ENCODE measurements around the gene GABRB2.
"Not testable (repeated sequence)": the region's sequence is repeated elsewhere in the genome, so short reads cannot be mapped to it uniquely, and the experiment has no call there.

Gene GABRB2

GRCh38 chr5:161546470-161547301 is at the start of gene GABRB2:
TSS of gene GABRB2 (minus strand) at chr5:161546725. CDS start at chr5:161546643, 82 bp downstream.
- DNase-seq (ENCODE audit: low read depth) = no peak

- DNase-seq (ENCODE audit: low read depth) = no peak
Measured at GRCh38 chr5:161585798-161586197, 39.3 kb upstream of the GABRB2 start.

GRCh38 chr5:161580621-161581020 is 34.1 kb upstream of the GABRB2 start:
- DNase-seq (ENCODE audit: low read depth) = no peak

- DNase-seq (ENCODE audit: low read depth) = no peak
Measured at GRCh38 chr5:161572914-161573313, 26.4 kb upstream of the GABRB2 start.

GRCh38 chr5:161566081-161566480 is 19.6 kb upstream of the GABRB2 start:
- no peak for DNase-seq (ENCODE audit: low read depth)

GRCh38 chr5:161562446-161562845 is 15.9 kb upstream of the GABRB2 start:
- no peak for DNase-seq (ENCODE audit: low read depth)

GRCh38 chr5:161549106-161549505 is 2.6 kb upstream of the GABRB2 start:
- DNase-seq (ENCODE audit: low read depth) = no peak

GRCh38 chr5:161548487-161549094 is 2.1 kb upstream of the GABRB2 start:
- no peak for DNase-seq (ENCODE audit: low read depth)

GRCh38 chr5:161547738-161548486 is 1.4 kb upstream of the GABRB2 start:
- no peak for DNase-seq (ENCODE audit: low read depth)

GRCh38 chr5:161547406-161547737 is 847 bp upstream of the GABRB2 start:
- no peak for DNase-seq (ENCODE audit: low read depth)

GRCh38 chr5:161546095-161546469 is 443 bp downstream of the GABRB2 start:
- DNase-seq (ENCODE audit: low read depth) = no peak

- DNase-seq (ENCODE audit: low read depth) = no peak
Measured at GRCh38 chr5:161545344-161546094, 1.0 kb downstream of the GABRB2 start.

GRCh38 chr5:161544350-161544765 is 2.2 kb downstream of the GABRB2 start:
- DNase-seq (ENCODE audit: low read depth) = peak; percentile 8

GRCh38 chr5:161539016-161539415 is 7.5 kb downstream of the GABRB2 start:
- DNase-seq (ENCODE audit: low read depth) = no peak

GRCh38 chr5:161535762-161536161 is 10.8 kb downstream of the GABRB2 start:
- DNase-seq (ENCODE audit: low read depth) = no peak

- DNase-seq (ENCODE audit: low read depth) = no peak
Measured at GRCh38 chr5:161530700-161531099, 15.8 kb downstream of the GABRB2 start.

- no peak for DNase-seq (ENCODE audit: low read depth)
Measured at GRCh38 chr5:161513942-161514341, 32.6 kb downstream of the GABRB2 start.

- no peak for DNase-seq (ENCODE audit: low read depth)
Measured at GRCh38 chr5:161507591-161507990, 38.9 kb downstream of the GABRB2 start.

- DNase-seq (ENCODE audit: low read depth) = not testable (repeated sequence)
Measured at GRCh38 chr5:161505160-161505559, 41.4 kb downstream of the GABRB2 start.

GRCh38 chr5:161498531-161498930 is 48.0 kb downstream of the GABRB2 start:
- DNase-seq (ENCODE audit: low read depth) = no peak

GRCh38 chr5:161483721-161484120 is 62.8 kb downstream of the GABRB2 start:
- no peak for DNase-seq (ENCODE audit: low read depth)

- DNase-seq (ENCODE audit: low read depth) = no peak
Measured at GRCh38 chr5:161481922-161482321, 64.6 kb downstream of the GABRB2 start.
